ENCODE results near the gene DCTN5. TPM values are rescaled to one million over a fixed set of nuclear protein-coding genes. Genes with fewer than 3 reads are reported as not detected.

Gene DCTN5
- total RNA-seq, 1 experiment from 2014 or later, result 101 TPM

DNA sequence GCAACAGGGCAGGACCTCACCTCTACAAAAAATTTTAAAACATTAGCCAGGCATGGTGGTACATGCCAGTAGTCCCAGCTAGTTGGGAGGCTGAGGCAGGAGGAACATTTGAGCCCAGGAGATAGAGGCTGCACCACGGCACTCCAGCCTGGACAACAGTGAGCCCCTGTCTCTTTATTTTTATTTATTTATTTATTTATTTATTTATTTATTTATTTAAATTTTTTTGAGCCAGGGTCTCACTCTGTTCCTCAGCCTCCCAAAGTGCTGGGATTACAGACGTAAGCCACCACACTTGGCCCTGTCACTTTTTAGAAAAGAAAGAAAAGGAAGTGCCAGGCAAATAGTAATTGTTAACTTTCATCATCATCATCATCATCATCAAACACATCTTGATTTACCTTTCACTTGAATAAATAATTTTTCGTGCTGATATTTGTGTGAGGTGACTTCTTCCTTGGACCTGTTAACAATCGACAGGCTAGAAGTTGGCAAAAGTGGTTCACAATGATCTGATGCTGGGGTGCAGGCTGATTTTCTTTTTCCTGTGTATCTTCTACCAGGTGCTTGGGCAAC is 6.7 kb upstream of the DCTN5 start:
- H3K4me3 ChIP-seq (ENCODE audit: low read depth, low read length), result no peak overlapping the region
- DNase-seq, result no peak
- ChIA-PET CTCF (no interaction called here), POLR2A (no interaction called here)
- intact Hi-C loops (cut with micrococcal nuclease; ENCODE audit: unreplicated experiment), result no loop called here
- Mint-ChIP-seq H3K36me3 (ENCODE audit: insufficient read depth, unreplicated experiment) (peaks cover 29% of the 10 kb centered on the region), H3K27me3 (ENCODE audit: insufficient read depth, unreplicated experiment) (no peaks in the 10 kb centered on the region), H3K27ac (ENCODE audit: unreplicated experiment) (no peak overlapping the region), H3K4me3 (ENCODE audit: unreplicated experiment) (no peak overlapping the region), H3K9me3 (ENCODE audit: unreplicated experiment) (no peaks in the 10 kb centered on the region), H3K4me1 (ENCODE audit: low read depth, unreplicated experiment) (no peaks in the 10 kb centered on the region)
- H3K9me3 ChIP-seq, result no peaks in the 10 kb centered on the region
- H3K27me3 ChIP-seq (replicated peaks; ENCODE audit: control insufficient read depth, insufficient read depth, low read length), result no peaks in the 10 kb centered on the region
- H3K4me1 ChIP-seq, result no peaks in the 10 kb centered on the region
- BruUV-seq (replicated peaks), result no TSS peak
- H3K36me3 ChIP-seq (ENCODE audit: control insufficient read depth, insufficient read depth, low read length), result no peaks in the 10 kb centered on the region
- TF ChIP-seq, protein P1, sequence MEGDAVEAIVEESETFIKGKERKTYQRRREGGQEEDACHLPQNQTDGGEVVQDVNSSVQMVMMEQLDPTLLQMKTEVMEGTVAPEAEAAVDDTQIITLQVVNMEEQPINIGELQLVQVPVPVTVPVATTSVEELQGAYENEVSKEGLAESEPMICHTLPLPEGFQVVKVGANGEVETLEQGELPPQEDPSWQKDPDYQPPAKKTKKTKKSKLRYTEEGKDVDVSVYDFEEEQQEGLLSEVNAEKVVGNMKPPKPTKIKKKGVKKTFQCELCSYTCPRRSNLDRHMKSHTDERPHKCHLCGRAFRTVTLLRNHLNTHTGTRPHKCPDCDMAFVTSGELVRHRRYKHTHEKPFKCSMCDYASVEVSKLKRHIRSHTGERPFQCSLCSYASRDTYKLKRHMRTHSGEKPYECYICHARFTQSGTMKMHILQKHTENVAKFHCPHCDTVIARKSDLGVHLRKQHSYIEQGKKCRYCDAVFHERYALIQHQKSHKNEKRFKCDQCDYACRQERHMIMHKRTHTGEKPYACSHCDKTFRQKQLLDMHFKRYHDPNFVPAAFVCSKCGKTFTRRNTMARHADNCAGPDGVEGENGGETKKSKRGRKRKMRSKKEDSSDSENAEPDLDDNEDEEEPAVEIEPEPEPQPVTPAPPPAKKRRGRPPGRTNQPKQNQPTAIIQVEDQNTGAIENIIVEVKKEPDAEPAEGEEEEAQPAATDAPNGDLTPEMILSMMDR (IDR thresholded peaks at IDR 0.05; ENCODE audit: insufficient read depth in 1 of 2, low read depth in 1 of 2, low read length in 1 of 2, severe bottlenecking in 1 of 2, unreplicated experiment in 1 of 2), result no peak

- Histone ChIP-seq H3K4me1 (no peaks in the 10 kb centered on the region), H3K27me3 (replicated peaks; ENCODE audit: control insufficient read depth, insufficient read depth, low read length) (no peaks in the 10 kb centered on the region), H3K4me3 (ENCODE audit: low read depth, low read length) (no peak overlapping the region), H3K36me3 (ENCODE audit: control insufficient read depth, insufficient read depth, low read length) (no peaks in the 10 kb centered on the region), H3K9me3 (no peaks in the 10 kb centered on the region)
- intact Hi-C loops (cut with micrococcal nuclease; ENCODE audit: unreplicated experiment), result no loop called here
- H3K27me3 Mint-ChIP-seq (ENCODE audit: insufficient read depth, unreplicated experiment), result no peaks in the 10 kb centered on the region
- no peak overlapping the region for H3K27ac Mint-ChIP-seq (ENCODE audit: unreplicated experiment)
- DNase-seq, result no peak
- H3K9me3 Mint-ChIP-seq (ENCODE audit: unreplicated experiment), result no peaks in the 10 kb centered on the region
- H3K4me3 Mint-ChIP-seq (ENCODE audit: unreplicated experiment), result no peak overlapping the region
- CTCF ChIA-PET, result no interaction called here
- BruUV-seq (replicated peaks), result no TSS peak
- TF ChIP-seq, protein P1 (IDR thresholded peaks at IDR 0.05; ENCODE audit: insufficient read depth in 1 of 2, low read depth in 1 of 2, low read length in 1 of 2, severe bottlenecking in 1 of 2, unreplicated experiment in 1 of 2), result peak in 1 of 2 experiments; percentile 5
- H3K36me3 Mint-ChIP-seq (ENCODE audit: insufficient read depth, unreplicated experiment), result peaks cover 26% of the 10 kb centered on the region
- POLR2A ChIA-PET, result no interaction called here
- H3K4me1 Mint-ChIP-seq (ENCODE audit: low read depth, unreplicated experiment), result no peaks in the 10 kb centered on the region
Observed at GRCh38 chr16:23635958-23636357, 5.3 kb upstream of the DCTN5 start.

GRCh38 chr16:23640615-23640930 is 693 bp upstream of the DCTN5 start:
- H3K27me3 Mint-ChIP-seq (ENCODE audit: insufficient read depth, unreplicated experiment), result no peaks in the 10 kb centered on the region
- Histone ChIP-seq H3K4me1 (no peaks in the 10 kb centered on the region), H3K36me3 (ENCODE audit: control insufficient read depth, insufficient read depth, low read length) (no peaks in the 10 kb centered on the region), H3K4me3 (ENCODE audit: low read depth, low read length) (peak overlapping the region; percentile 99), H3K27me3 (replicated peaks; ENCODE audit: control insufficient read depth, insufficient read depth, low read length) (no peaks in the 10 kb centered on the region), H3K9me3 (no peaks in the 10 kb centered on the region)
- peak in 1 of 2 experiments; percentile 13 for DNase-seq
- H3K36me3 Mint-ChIP-seq (ENCODE audit: insufficient read depth, unreplicated experiment), result peaks cover 46% of the 10 kb centered on the region
- intact Hi-C loops (cut with micrococcal nuclease; ENCODE audit: unreplicated experiment), result loop anchor here (5.0 kb wide), 1 partner anchor 37 kb away; the partner anchor contains the start of gene PLK1
- H3K27ac Mint-ChIP-seq (ENCODE audit: unreplicated experiment), result peak overlapping the region; percentile 93
- POLR2A ChIA-PET, result no interaction called here
- peak overlapping the region; percentile 96 for H3K4me3 Mint-ChIP-seq (ENCODE audit: unreplicated experiment)
- BruUV-seq (replicated peaks), result no TSS peak
- no peaks in the 10 kb centered on the region for H3K9me3 Mint-ChIP-seq (ENCODE audit: unreplicated experiment)
- TF ChIP-seq, protein P1 (IDR thresholded peaks at IDR 0.05; ENCODE audit: insufficient read depth in 1 of 2, low read depth in 1 of 2, low read length in 1 of 2, severe bottlenecking in 1 of 2, unreplicated experiment in 1 of 2), result no peak
- CTCF ChIA-PET, result no interaction called here
- peaks cover 5% of the 10 kb centered on the region for H3K4me1 Mint-ChIP-seq (ENCODE audit: low read depth, unreplicated experiment)
